ENCODE data around the gene EAPP.
"Not testable (repeated sequence)": the region's sequence is repeated elsewhere in the genome, so short reads cannot be mapped to it uniquely, and the experiment has no call there.

The EAPP gene

DNA sequence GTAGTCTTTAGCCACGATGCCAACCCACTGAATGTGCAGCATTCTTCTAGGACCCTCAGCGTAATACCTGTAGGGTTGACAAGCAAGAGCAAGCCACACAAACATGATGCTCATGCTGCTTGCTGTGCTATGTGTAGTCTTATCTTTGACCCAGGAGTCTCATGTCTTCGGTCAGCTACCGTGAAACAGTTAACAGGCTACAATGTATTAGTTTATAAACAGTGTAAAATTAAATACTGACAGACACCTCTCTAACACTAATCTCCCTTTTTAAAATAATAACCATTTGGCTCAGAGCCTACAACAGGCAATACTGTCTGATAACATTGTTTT is 1.9 kb downstream of the EAPP start:
- no peak for DNase-seq

DNA sequence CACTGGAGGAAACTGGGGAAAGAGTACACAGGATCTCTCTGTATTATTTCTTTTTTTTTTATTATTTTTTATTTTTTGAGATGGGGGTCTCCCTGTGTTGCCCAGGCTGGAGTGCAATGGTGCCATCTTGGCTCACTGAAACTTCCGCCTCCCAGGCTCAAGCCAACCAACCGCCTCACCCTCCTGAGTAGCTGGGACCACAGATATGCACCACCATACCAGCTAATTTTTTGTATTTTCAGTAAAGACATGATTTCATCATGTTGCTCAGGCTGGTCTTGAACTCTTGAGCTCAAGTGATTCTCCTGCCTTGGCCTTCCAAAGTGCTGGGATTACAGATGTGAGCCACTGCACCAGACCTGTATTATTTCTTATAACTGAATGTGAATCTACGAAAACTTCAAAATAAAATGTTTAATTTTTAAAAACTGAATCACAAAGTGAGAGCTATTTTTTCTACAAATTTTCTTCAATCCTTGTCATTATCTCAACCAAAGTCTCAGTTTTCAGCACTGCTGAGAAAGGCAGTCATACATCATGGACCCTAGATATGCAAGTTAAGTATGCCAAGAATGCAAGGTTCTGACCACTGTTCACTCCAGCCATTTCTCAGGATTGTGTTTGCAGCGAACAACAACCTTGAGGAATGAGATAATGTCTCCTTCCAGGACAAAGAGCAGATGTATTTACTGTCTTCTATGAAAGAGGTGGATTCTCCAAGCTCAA is 2.4 kb downstream of the EAPP start:
- no peak for DNase-seq

DNA sequence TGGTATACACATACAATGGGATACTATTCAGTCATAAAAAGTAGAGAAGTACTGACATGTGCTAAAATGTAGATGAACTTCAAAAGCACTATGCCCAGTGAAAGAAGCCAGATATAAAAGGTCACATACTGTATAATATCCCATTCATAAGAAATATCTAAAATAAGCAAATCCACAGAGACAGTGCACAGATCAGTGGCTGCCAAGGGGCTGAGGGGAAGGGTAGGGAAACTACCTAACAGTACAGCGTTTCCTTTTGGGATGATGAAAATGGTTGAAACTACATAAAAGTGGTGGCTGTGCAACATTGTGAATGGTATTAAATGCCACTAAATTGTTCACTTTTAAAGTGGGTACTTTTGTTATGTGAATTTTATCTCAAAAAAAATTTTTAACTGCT is 11.9 kb downstream of the EAPP start:
- DNase-seq, result no peak

GRCh38 chr14:34524216-34524615 is 15.3 kb downstream of the EAPP start:
- not testable (repeated sequence) for DNase-seq

DNA sequence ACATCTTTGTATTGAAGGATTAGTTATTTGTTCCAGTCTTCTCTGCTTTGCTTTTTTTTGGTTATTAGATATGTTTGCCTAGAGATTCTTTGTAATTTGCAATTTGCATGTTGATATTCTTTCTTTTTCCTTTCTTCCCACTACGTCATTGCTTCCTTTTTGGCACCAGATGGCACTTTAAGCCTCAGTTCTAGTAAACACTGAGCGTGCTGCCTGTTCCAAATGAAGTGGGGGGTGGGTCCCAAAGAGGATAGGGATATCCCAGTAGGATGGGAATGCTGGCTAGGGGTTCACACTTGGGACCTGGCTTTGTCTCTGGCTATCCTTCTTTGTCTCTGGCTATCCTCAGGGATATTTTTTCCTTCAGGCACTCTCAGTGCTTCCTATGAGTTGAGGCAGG is 17.0 kb downstream of the EAPP start:
- no peak for DNase-seq

DNA sequence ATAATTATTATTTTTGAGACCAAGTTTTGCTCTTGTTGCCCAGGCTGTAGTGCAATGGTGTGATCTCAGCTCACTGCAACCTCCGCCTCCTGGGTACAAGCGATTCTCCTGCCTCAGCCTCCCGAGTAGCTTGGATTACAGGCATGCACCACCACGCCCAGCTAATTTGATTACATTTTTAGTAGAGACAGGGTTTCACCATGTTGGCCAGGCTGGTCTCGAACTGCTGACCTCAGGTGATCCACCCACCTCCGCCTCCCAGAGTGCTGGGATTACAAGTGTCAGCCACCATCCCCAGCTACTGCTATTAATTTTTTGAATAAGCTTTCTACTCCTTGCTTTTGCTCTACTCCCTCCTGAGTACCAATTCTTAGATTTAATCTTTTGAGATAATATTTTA is 18.4 kb downstream of the EAPP start:
- not testable (repeated sequence) for DNase-seq

DNA sequence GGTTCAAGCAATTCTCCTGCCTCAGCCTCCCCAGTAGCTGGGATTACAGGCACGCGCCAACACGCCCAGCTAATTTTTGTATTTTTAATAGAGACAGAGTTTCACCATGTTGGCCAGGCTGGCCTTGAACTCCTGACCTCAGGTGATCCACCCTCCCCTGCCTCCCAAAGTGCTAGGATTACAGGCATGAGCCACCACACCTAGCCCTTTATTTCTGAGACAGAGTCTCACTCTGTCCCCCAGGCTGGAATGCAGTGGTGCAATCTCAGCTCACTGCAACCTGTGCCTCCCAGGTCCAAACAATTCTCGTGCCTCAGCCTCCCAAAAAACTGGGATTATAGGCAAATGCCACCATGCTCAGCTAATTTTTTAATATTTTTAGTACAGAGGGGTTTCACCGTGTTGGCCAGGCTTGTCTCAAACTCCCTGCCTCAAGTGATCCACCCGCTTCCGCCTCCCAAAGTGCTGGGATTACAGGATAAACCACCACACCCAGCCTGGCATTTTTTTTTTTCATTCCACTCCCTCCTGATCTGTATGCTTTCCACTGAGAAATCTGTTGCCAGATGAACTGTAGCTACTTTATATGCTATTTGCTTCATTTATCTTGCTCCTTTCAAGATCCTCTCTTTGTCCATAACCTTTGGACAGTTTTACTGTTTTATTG is 19.1 kb downstream of the EAPP start:
- not testable (repeated sequence) for DNase-seq

GRCh38 chr14:34507884-34508283 is 31.6 kb downstream of the EAPP start:
- no peak for DNase-seq

- DNase-seq, result no peak
Observed at GRCh38 chr14:34507459-34507858, 32.0 kb downstream of the EAPP start.

DNA sequence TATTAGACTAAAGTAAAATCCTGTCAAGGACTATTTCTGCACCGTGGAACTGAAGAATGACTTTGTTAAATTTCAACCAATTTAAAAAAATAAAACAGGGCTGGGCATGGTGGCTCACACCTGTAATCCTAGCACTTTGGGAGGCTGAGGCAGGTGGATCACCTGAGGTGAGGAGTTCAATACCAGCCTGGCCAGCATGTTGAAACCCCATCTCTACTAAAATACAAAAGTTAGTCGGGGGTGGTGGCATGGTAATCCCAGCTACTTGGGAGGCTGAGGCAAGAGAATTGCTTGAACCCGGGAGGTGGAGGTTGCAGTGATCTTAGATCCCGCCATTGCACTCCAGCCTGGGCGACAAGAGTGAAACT is 34.4 kb downstream of the EAPP start:
- DNase-seq, result not testable (repeated sequence)

- DNase-seq, result not testable (repeated sequence)
Observed at GRCh38 chr14:34504027-34504426, 35.5 kb downstream of the EAPP start.

GRCh38 chr14:34502545-34503225 is 36.8 kb downstream of the EAPP start:
- DNase-seq, result no peak

- DNase-seq, result no peak
Observed at GRCh38 chr14:34502001-34502400, 37.5 kb downstream of the EAPP start.

- no peak for DNase-seq
Observed at GRCh38 chr14:34501004-34501580, 38.4 kb downstream of the EAPP start.

- DNase-seq, result no peak
Observed at GRCh38 chr14:34498684-34499412, 40.7 kb downstream of the EAPP start.

DNA sequence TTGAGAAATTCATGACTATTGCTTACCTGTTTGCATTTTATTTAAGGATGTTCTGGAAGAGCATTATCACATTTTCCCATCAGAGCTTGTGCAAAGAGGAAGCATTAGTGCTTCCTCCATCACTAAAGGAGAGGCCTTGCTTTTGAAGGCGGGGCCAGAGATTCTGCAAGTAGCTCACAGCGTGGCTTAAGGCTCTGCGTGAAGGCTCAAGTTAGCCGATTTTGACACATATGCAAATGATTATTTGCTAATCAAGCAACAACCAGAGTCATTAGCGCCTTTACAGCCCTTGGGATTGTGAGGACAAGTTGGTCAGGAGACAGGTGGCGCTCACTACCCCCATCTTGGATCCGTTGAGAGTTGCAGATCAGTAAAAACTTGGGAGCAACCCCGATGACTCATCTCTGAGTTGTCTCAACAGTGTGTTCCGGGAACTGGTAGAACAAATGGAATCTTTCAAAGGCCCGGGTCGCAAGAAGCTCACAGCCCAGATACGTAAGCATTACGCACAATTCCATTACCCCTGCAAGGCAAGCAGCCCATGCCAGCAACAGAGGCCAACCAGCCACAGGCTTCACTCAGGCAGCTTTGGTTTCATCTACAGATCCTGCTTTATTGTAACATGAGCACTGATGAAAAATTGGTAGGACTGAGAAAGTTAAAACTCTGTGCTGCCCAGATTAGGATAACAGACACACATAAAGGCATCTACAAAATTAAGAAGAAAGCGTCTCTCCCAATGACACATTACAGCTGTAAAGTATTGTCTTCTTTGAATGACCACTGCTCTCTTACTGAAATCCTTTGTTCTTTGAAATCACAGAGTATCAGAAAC is 42.6 kb downstream of the EAPP start:
- DNase-seq, result no peak

DNA sequence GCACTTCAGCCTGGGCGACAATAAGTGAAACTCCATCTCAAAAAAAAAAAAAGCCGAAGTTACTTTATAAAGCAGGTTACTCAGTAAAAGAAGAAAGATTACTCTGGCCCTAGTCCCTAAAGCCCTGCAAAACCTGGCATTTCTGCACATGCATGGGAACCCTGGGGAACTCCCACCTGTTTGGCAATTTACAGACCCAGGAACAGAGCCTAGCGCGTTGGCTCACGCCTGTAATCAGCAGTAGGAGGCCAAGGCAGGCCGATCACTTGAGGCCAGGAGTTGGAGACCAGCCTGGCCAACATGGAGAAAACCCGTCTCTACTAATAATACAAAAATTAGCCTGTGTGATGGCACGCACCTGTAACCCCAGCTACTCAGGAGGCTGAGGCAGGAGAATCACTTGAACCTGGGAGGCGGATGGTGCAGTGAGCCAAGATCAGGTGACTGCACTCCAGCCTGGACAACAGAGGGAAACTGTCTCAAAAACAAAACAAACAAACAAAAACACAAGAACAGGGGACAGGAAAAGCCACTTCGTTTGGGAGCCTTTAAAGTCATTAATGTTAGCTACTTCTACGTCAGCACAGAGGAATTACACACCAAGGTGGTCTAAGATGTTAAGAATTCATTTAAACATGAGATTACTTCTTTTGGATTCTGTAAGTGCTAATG is 43.4 kb downstream of the EAPP start:
- DNase-seq, result no peak

DNA sequence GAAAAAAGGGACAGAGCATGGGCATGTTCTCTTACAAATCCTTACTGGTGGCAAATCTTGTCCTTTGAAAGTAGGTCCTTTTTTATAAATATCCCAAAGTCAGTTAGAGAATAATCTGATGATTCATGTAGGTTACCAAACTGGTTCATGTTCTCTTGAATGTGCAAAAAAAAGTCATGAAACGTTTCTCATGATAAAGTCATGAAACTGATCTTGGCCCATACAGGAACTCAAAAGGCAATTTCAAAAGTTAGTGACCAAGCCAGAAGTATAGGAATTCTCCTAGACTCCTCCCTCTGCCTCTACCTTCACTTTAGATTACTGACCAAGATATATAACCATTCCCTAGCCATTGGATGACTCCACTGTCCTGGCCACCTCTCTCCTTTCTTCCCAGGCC is 50.2 kb downstream of the EAPP start:
- no peak for DNase-seq

- no peak for DNase-seq
Observed at GRCh38 chr14:34488528-34488927, 51.0 kb downstream of the EAPP start.

DNA sequence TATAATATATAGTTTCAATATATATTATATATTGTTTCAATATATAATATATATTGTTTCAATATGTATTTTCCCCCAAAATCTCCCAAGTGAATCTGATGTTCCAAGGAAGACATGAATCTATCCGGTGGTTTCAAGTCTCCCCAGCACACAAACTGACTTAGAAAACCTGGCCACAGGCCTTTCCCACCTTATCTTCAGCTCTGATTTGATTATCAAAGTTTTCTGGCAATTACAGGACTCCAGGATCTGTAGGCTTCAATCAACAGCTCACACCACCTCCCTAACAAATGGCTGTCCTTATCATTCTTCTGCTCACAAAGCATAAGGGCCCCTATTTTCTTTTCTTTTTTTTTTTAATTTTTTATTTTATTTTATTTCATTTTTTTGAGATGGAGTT is 54.8 kb downstream of the EAPP start:
- no peak for DNase-seq

- DNase-seq, result no peak
Observed at GRCh38 chr14:34482463-34482862, 57.0 kb downstream of the EAPP start.

GRCh38 chr14:34479694-34480093 is 59.8 kb downstream of the EAPP start:
- no peak for DNase-seq
